NT2/D1 (cell line): ENCODE measurements around the gene TEX29.

Experiments used
- SUZ12 ChIP-seq: IDR thresholded peaks from 2 replicates; pipeline ENCODE4 v1.6.1; 2011; ENCODE audit not compliant: insufficient read length, insufficient read depth; ENCODE audit errors: extremely low read depth
- YY1 ChIP-seq: IDR thresholded peaks from 2 replicates; pipeline ENCODE4 v1.6.1; 2011; ENCODE audit not compliant: insufficient read length, insufficient read depth

DNA sequence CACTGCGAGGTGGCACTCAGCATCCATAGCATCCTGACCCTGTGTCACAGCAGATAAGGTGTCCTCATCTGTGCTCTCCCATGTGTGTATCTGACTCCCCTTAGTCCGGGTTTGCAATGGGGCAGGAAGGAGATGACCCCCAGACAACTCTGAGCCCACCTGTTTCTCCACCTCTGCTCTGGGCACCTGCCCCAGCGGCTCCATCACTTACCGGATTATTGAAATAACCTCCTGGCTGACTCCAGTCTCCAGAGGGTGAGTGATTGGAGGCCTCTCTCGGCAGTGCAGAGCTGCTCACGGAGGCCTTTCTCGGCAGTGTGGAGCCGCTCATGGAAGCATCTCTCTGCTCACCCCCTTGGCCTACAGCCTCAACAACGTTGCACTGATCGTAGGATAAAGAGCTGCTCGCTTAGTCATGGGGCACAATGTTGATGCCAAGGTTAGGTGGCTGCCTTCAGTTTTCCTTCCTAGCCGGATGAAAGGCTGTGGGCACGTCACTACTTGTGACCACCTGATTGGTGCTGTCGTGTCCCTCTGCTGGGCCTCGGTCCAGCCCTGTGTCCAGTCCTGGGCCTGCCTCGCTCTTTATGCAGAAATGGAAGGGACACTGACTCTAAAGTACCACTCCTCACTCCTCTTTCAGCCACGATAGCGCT is 67.6 kb downstream of the TEX29 start:
- TF ChIP-seq SUZ12 (no peak), YY1 (no peak)
